GM12878 (cell line): ENCODE data around the gene RPGRIP1L. TPM values are rescaled to one million over a fixed set of nuclear protein-coding genes. Genes with fewer than 3 reads are reported as not detected.

Experiments used
- ATAC-seq: fragments of 200-7000 bp; cut with Tn5 transposase; 3 replicates; pipeline ENCODE4 v1.9.1; 2020; ENCODE audit warnings: mild to moderate bottlenecking, moderate library complexity
- BruUV-seq: library from RNA; stranded (reverse); fragments of 400-500 nt; replicated peaks from 2 replicates; lab custom pipeline; 2021; lab: Mats Ljungman, UMichigan
- CTCF ChIA-PET: fragments of 300-600 bp; sonication (Branson Sonifier 250); formaldehyde crosslinking; extraction: SDS; loops from one replicate; lab custom pipeline; 2021; ENCODE audit warnings: inconsistent platforms; lab: Yijun Ruan, JAX
- POLR2A ChIA-PET: fragments of 350-600 bp; formaldehyde crosslinking; extraction: SDS; loops from one replicate; lab custom pipeline; 2021; ENCODE audit warnings: inconsistent platforms; lab: Charles Lee
- RAD21 ChIA-PET: fragments of 300-600 bp; sonication (Branson Sonifier 250); formaldehyde crosslinking; loops from one replicate; lab custom pipeline; 2023; ENCODE audit warnings: antibody characterized with exemption; ENCODE audit not compliant: unreplicated experiment; lab: Charles Lee
- SMC1A ChIA-PET: fragments of 300-600 bp; sonication (Branson Sonifier 250); formaldehyde crosslinking; loops from one replicate; lab custom pipeline; 2023; ENCODE audit not compliant: unreplicated experiment, uncharacterized antibody; lab: Charles Lee
- DNase-seq: peaks from one replicate; pipeline ENCODE4 v3.0.0-alpha.2; 2011; ENCODE audit warnings: low read depth, low spot score
- FAIRE-seq: peaks from 3 replicates; lab custom pipeline; 2011; peaks lifted over from hg19 to GRCh38; lab: Jason Lieb, UNC
- H2AFZ ChIP-seq: 2 replicates; pipeline ENCODE4 v1.6.0; 2011; ENCODE audit warnings: low read depth, low read length, control low read depth; ENCODE audit not compliant: control insufficient read depth
- H3K27ac ChIP-seq: 2 replicates; pipeline ENCODE4 v1.5.1; 2011; ENCODE audit warnings: control low read depth; ENCODE audit not compliant: control insufficient read depth, insufficient read depth
- H3K27me3 ChIP-seq, 2 experiments: replicated peaks in 1 of 2; 2 replicates each; pipeline versions ENCODE4 v1.6.0 to v1.6.1; 2011; ENCODE audit warnings: low read length in 1 of 2; ENCODE audit not compliant: control insufficient read depth in 2 of 2, insufficient read depth in 2 of 2
- H3K36me3 ChIP-seq, 2 experiments: 2 replicates each; pipeline ENCODE4 v1.5.1; 2011; ENCODE audit warnings: low read length in 1 of 2; ENCODE audit not compliant: control insufficient read depth in 2 of 2, insufficient read depth in 2 of 2
- H3K4me1 ChIP-seq: 2 replicates; pipeline ENCODE4 v1.6.1; 2011; ENCODE audit warnings: mild to moderate bottlenecking, low read length, moderate library complexity, mixed read lengths; ENCODE audit not compliant: control insufficient read depth, insufficient read depth
- H3K4me2 ChIP-seq: 2 replicates; pipeline ENCODE4 v1.6.0; 2011; ENCODE audit warnings: control low read depth; ENCODE audit not compliant: control insufficient read depth, insufficient read depth
- H3K4me3 ChIP-seq: fragments of 200-600 bp; sonication (generic); 2 replicates; pipeline ENCODE4 v1.5.1; 2016
- H3K79me2 ChIP-seq: 2 replicates; pipeline ENCODE4 v1.6.0; 2011; ENCODE audit warnings: low read length; ENCODE audit not compliant: control insufficient read depth, insufficient read depth
- H3K9ac ChIP-seq: 2 replicates; pipeline ENCODE4 v1.8.0; 2011; ENCODE audit warnings: low read length, control low read depth, mixed read lengths; ENCODE audit not compliant: control insufficient read depth, insufficient read depth
- H3K9me3 ChIP-seq: replicated peaks from 3 replicates; pipeline ENCODE4 v1.5.1; 2011; ENCODE audit warnings: mild to moderate bottlenecking, low read length; ENCODE audit not compliant: control insufficient read depth, insufficient read depth
- H4K20me1 ChIP-seq: 2 replicates; pipeline ENCODE4 v1.6.0; 2011; ENCODE audit not compliant: control insufficient read depth, insufficient read depth
- CHD1 ChIP-seq: IDR thresholded peaks from 2 replicates; pipeline ENCODE4 v1.6.1; 2012; ENCODE audit warnings: low read depth, low read length, improper control_type of control experiment
- CREM ChIP-seq: IDR thresholded peaks from 2 replicates; pipeline ENCODE4 v1.6.1; 2014; ENCODE audit warnings: antibody characterized with exemption, low read depth
- HCFC1 ChIP-seq: fragments of 150-350 bp; IDR thresholded peaks from 2 replicates; pipeline ENCODE4 v1.6.1; 2014; ENCODE audit warnings: low read length
- KLF5 ChIP-seq: fragments of 450-650 bp; IDR thresholded peaks from 2 replicates; pipeline ENCODE4 v1.6.1; 2014; ENCODE audit warnings: mild to moderate bottlenecking; ENCODE audit not compliant: partially characterized antibody
- MTA2 ChIP-seq: fragments of 450-650 bp; IDR thresholded peaks from 2 replicates; pipeline ENCODE4 v1.6.1; 2016; ENCODE audit warnings: low read depth, mild to moderate bottlenecking, moderate library complexity
- RB1 ChIP-seq: fragments of 450-650 bp; formaldehyde crosslinking; IDR thresholded peaks from 2 replicates; pipeline ENCODE4 v1.6.1; 2017; ENCODE audit warnings: mild to moderate bottlenecking, borderline replicate concordance
- RFX5 ChIP-seq: IDR thresholded peaks from 2 replicates; pipeline ENCODE4 v1.6.1; 2011; ENCODE audit warnings: low read depth, low read length, improper control_type of control experiment
- SMC3 ChIP-seq: IDR thresholded peaks from 2 replicates; pipeline ENCODE4 v1.6.1; 2011; ENCODE audit warnings: low read length, improper control_type of control experiment, borderline replicate concordance
- TCF3 ChIP-seq: IDR thresholded peaks from 2 replicates; pipeline ENCODE4 v1.6.1; 2012; ENCODE audit warnings: low read depth, mild to moderate bottlenecking, low read length, borderline replicate concordance; ENCODE audit not compliant: insufficient read depth
- ZNF217 ChIP-seq: fragments of 450-650 bp; IDR thresholded peaks from 2 replicates; pipeline ENCODE4 v1.6.1; 2017; ENCODE audit warnings: antibody characterized with exemption, mild to moderate bottlenecking
- ZNF384 ChIP-seq: IDR thresholded peaks from 2 replicates; pipeline ENCODE4 v1.6.1; 2012; ENCODE audit warnings: low read depth, mild to moderate bottlenecking, low read length, improper control_type of control experiment, borderline replicate concordance
- WGBS: methylation state at CpG from one replicate; pipeline ENCODE4 v1.1.6; 2016; ENCODE audit warnings: low lambda C conversion rate; ENCODE audit not compliant: insufficient replicate concordance, insufficient coverage; ENCODE audit errors: missing lambda C conversion rate; 5-methylcytosine and 5-hydroxymethylcytosine counted together
- in situ Hi-C: fragments of 300-500 bp; cut with MboI; formaldehyde crosslinking; loops from 9 replicates; pipeline ENCODE4 v1.14.3; 2018; ENCODE audit warnings: mixed read lengths
- intact Hi-C: fragments of 100-400 bp; cut with micrococcal nuclease; formaldehyde crosslinking; loops from one replicate; pipeline ENCODE4 v1.14.2; 2022; ENCODE audit not compliant: unreplicated experiment
- polyA plus RNA-seq, 11 experiments: library from polyadenylated mRNA; depleted of rRNA in 4 of 11; unstranded in 6 of 11; stranded (reverse) in 5 of 11; fragments of >200 nt; fragmentation: Nextera tagmentation in 4 of 11; fragmentation: Illumina TruSeq in 1 of 11; extraction: Ambion mirVana in 4 of 11; extraction: Trizol in 1 of 11; gene quantifications; 1 replicate in 1 of 11; 2 replicates in 10 of 11; pipeline versions ENCODE4 v1.2.1 to v1.2.3, GENCODE V29; 2011 to 2016; ENCODE audit warnings: inconsistent platforms in 2 of 11, missing spikeins in 2 of 11, low read depth in 1 of 11
- total RNA-seq, 4 experiments: library from RNA; depleted of rRNA in 3 of 4; stranded (reverse); fragments of >200 nt in 3 of 4; fragmentation: Illumina TruSeq in 1 of 4; extraction: Trizol in 1 of 4; gene quantifications; 2 replicates each; pipeline versions ENCODE4 v1.2.1 to v1.2.3, GENCODE V29; 2013 to 2021
- TF ChIP-seq, protein P1 (sequence below): IDR thresholded peaks from 2 replicates; pipeline ENCODE4 v1.6.1; 2012; ENCODE audit warnings: mild to moderate bottlenecking, low read depth, low read length
- TF ChIP-seq, protein P2 (sequence below): fragments of 150-350 bp; IDR thresholded peaks from 2 replicates; pipeline ENCODE4 v1.6.1; 2014; ENCODE audit warnings: mild to moderate bottlenecking, low read depth, low read length
- TF ChIP-seq, protein P3 (sequence below): fragments of 450-650 bp; IDR thresholded peaks from 2 replicates; pipeline ENCODE4 v1.6.1; 2017; ENCODE audit warnings: mild to moderate bottlenecking
- TF ChIP-seq, protein P4 (sequence below): fragments of 450-650 bp; IDR thresholded peaks from 2 replicates; pipeline ENCODE4 v1.6.1; 2017; ENCODE audit warnings: low read depth, mild to moderate bottlenecking, moderate library complexity

RPGRIP1L gene
- total and polyA plus RNA-seq, 10 of the 15 experiments (the other 5 are each of a cell fraction or from before 2014, with no cell fraction given): 3.5 to 9.6 (median 4.4) TPM

DNA sequence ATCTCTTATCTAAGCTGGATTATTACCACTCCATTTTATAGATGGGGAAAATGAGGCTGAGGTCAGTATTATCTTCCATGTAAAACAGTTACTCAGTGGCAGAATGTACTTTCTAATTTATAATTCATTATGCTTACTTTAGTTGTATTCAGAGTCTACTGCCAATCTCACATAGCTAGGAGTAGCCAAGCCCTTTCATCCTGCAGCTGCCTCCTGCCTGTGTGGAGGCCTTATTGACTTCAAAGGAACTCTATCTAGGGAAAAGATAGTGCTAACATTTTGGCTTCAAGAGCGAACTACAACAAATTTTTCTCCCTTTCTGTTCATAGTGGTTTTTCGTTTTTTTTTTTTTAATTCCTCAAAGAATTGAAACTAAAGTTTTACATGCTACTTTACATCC lies 12.9 kb downstream of the RPGRIP1L start (continued):
- TF ChIP-seq CHD1: no peak
- no peak for TF ChIP-seq MTA2
- TF ChIP-seq, protein P1, sequence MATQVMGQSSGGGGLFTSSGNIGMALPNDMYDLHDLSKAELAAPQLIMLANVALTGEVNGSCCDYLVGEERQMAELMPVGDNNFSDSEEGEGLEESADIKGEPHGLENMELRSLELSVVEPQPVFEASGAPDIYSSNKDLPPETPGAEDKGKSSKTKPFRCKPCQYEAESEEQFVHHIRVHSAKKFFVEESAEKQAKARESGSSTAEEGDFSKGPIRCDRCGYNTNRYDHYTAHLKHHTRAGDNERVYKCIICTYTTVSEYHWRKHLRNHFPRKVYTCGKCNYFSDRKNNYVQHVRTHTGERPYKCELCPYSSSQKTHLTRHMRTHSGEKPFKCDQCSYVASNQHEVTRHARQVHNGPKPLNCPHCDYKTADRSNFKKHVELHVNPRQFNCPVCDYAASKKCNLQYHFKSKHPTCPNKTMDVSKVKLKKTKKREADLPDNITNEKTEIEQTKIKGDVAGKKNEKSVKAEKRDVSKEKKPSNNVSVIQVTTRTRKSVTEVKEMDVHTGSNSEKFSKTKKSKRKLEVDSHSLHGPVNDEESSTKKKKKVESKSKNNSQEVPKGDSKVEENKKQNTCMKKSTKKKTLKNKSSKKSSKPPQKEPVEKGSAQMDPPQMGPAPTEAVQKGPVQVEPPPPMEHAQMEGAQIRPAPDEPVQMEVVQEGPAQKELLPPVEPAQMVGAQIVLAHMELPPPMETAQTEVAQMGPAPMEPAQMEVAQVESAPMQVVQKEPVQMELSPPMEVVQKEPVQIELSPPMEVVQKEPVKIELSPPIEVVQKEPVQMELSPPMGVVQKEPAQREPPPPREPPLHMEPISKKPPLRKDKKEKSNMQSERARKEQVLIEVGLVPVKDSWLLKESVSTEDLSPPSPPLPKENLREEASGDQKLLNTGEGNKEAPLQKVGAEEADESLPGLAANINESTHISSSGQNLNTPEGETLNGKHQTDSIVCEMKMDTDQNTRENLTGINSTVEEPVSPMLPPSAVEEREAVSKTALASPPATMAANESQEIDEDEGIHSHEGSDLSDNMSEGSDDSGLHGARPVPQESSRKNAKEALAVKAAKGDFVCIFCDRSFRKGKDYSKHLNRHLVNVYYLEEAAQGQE: no peak
- TF ChIP-seq, all 136 proteins: peak for 0

DNA sequence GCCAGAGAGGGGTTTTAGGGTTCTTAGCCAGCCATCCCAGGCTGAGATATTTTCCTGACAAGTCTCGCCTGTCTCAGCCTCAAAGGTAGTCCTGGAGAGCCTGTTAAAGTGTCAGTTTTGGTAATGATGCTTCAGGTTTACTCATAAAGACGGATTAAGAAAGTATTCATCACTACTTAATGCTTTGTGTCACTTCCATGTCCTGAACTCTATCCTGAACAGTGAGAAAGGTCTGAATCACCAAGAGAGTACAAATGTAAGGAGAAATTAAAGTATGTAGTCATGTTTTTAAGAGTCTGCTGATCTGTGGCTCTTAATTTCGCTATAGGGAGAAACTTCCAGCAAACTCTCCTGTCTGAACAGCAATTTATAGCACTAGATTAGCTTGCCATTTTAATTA lies 14.0 kb downstream of the RPGRIP1L start:
- FAIRE-seq: no peak
- POLR2A ChIA-PET: no interaction called here
- TF ChIP-seq RFX5 (no peak), RB1 (no peak), ZNF217 (no peak), MTA2 (no peak), KLF5 (no peak), SMC3 (no peak), ZNF384 (no peak), TCF3 (no peak), CREM (no peak), HCFC1 (no peak)
- TF ChIP-seq, protein P2, sequence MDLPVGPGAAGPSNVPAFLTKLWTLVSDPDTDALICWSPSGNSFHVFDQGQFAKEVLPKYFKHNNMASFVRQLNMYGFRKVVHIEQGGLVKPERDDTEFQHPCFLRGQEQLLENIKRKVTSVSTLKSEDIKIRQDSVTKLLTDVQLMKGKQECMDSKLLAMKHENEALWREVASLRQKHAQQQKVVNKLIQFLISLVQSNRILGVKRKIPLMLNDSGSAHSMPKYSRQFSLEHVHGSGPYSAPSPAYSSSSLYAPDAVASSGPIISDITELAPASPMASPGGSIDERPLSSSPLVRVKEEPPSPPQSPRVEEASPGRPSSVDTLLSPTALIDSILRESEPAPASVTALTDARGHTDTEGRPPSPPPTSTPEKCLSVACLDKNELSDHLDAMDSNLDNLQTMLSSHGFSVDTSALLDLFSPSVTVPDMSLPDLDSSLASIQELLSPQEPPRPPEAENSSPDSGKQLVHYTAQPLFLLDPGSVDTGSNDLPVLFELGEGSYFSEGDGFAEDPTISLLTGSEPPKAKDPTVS: no peak
- TF ChIP-seq, protein P3, sequence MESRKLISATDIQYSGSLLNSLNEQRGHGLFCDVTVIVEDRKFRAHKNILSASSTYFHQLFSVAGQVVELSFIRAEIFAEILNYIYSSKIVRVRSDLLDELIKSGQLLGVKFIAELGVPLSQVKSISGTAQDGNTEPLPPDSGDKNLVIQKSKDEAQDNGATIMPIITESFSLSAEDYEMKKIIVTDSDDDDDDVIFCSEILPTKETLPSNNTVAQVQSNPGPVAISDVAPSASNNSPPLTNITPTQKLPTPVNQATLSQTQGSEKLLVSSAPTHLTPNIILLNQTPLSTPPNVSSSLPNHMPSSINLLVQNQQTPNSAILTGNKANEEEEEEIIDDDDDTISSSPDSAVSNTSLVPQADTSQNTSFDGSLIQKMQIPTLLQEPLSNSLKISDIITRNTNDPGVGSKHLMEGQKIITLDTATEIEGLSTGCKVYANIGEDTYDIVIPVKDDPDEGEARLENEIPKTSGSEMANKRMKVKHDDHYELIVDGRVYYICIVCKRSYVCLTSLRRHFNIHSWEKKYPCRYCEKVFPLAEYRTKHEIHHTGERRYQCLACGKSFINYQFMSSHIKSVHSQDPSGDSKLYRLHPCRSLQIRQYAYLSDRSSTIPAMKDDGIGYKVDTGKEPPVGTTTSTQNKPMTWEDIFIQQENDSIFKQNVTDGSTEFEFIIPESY: no peak
- TF ChIP-seq, protein P4, sequence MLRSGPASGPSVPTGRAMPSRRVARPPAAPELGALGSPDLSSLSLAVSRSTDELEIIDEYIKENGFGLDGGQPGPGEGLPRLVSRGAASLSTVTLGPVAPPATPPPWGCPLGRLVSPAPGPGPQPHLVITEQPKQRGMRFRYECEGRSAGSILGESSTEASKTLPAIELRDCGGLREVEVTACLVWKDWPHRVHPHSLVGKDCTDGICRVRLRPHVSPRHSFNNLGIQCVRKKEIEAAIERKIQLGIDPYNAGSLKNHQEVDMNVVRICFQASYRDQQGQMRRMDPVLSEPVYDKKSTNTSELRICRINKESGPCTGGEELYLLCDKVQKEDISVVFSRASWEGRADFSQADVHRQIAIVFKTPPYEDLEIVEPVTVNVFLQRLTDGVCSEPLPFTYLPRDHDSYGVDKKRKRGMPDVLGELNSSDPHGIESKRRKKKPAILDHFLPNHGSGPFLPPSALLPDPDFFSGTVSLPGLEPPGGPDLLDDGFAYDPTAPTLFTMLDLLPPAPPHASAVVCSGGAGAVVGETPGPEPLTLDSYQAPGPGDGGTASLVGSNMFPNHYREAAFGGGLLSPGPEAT: no peak

More for the DNA sequence above, 14.0 kb downstream of the RPGRIP1L start:
- CTCF ChIA-PET: no interaction called here
- Histone ChIP-seq H3K27me3 (no peaks in the 10 kb centered on the region), H3K9ac (no peak overlapping the region), H3K79me2 (no peaks in the 10 kb centered on the region), H3K27ac (no peak overlapping the region), H2AFZ (no peak overlapping the region), H3K4me3 (no peak overlapping the region), H4K20me1 (no peaks in the 10 kb centered on the region), H3K36me3 (no peaks in the 10 kb centered on the region), H3K9me3 (no peaks in the 10 kb centered on the region), H3K4me2 (no peak overlapping the region), H3K4me1 (no peaks in the 10 kb centered on the region)
- no peak for ATAC-seq
- intact Hi-C loops: no loop called here
- no TSS peak for BruUV-seq
- in situ Hi-C loops: no loop called here
- no peak for DNase-seq
- SMC1A ChIA-PET: interaction anchor here (1.4 kb wide), 1 partner anchor 13 kb away, joined by 3 read pairs; no protein-coding TSS in a partner anchor
- RAD21 ChIA-PET: no interaction called here
- WGBS: 93% methylated on average over 3 of the region's 3 CpGs
